Endothelial cell of umbilical vein (primary cell): ENCODE results near the gene DEFB129. TPM values are rescaled to one million over a fixed set of nuclear protein-coding genes. Genes with fewer than 3 reads are reported as not detected.

ENCODE experiments used
- BruUV-seq: library from RNA; stranded (reverse); fragments of 400-500 nt; replicated peaks from 2 replicates; lab custom pipeline; 2021; lab: Mats Ljungman, UMichigan
- CTCF ChIA-PET: fragments of 300-600, 350-600 bp; sonication (Branson Sonifier 250); formaldehyde crosslinking; loops from one replicate; lab custom pipeline; 2021; ENCODE audit warnings: antibody characterized with exemption, inconsistent platforms; lab: Charles Lee
- POLR2A ChIA-PET: fragments of 300-600, 350-600 bp; sonication (Branson Sonifier 250); formaldehyde crosslinking; loops from one replicate; lab custom pipeline; 2021; ENCODE audit warnings: antibody characterized with exemption, inconsistent platforms; lab: Charles Lee
- DNase-seq: peaks from one replicate; pipeline ENCODE4 v3.0.0-alpha.2; 2011; ENCODE audit warnings: low read depth, low spot score
- FAIRE-seq: peaks from 2 replicates; lab custom pipeline; 2011; peaks lifted over from hg19 to GRCh38; lab: Jason Lieb, UNC
- H2AFZ ChIP-seq: 2 replicates; pipeline ENCODE4 v1.6.0; 2012; ENCODE audit warnings: low read depth, low read length, control low read depth, inconsistent platforms
- H3K27ac ChIP-seq: 2 replicates; pipeline ENCODE4 v1.5.1; 2011; ENCODE audit warnings: low read depth, mild to moderate bottlenecking, control low read depth, low read length, moderate library complexity; ENCODE audit not compliant: insufficient read depth
- H3K27me3 ChIP-seq, 2 experiments: 2 replicates each; pipeline versions ENCODE4 v1.6.0 to v1.6.1; 2011; ENCODE audit warnings: low read length in 2 of 2, mixed read lengths in 1 of 2; ENCODE audit not compliant: control insufficient read depth in 2 of 2, insufficient read depth in 2 of 2
- H3K36me3 ChIP-seq, 2 experiments: 2 replicates in 1 of 2; 3 replicates in 1 of 2; pipeline ENCODE4 v1.5.1; 2011; ENCODE audit warnings: low read length in 2 of 2, mild to moderate bottlenecking in 1 of 2, moderate library complexity in 1 of 2; ENCODE audit not compliant: control insufficient read depth in 2 of 2, insufficient read depth in 2 of 2; ENCODE audit errors: extremely low read depth in 1 of 2
- H3K4me1 ChIP-seq: 3 replicates; pipeline ENCODE4 v1.5.1; 2011; ENCODE audit warnings: mild to moderate bottlenecking, low read length; ENCODE audit not compliant: control insufficient read depth, insufficient read depth; ENCODE audit errors: extremely low read depth
- H3K4me2 ChIP-seq: 2 replicates; pipeline ENCODE4 v1.6.1; 2011; ENCODE audit warnings: low read length, control low read depth, mixed read lengths; ENCODE audit not compliant: insufficient read depth
- H3K4me3 ChIP-seq, 3 experiments: fragments of 200-600 bp in 1 of 3; sonication (generic), shearing (Covaris generic) in 1 of 3; replicated peaks in 1 of 3; 2 replicates each; pipeline ENCODE4 v1.5.1; 2011 to 2016; ENCODE audit warnings: control low read depth in 3 of 3, low read length in 3 of 3, mild to moderate bottlenecking in 2 of 3, inconsistent platforms in 1 of 3, low read depth in 1 of 3, moderate library complexity in 1 of 3; ENCODE audit not compliant: insufficient read depth in 1 of 3
- H3K79me2 ChIP-seq: 2 replicates; pipeline ENCODE4 v1.6.0; 2012; ENCODE audit warnings: low read length, inconsistent platforms; ENCODE audit not compliant: control insufficient read depth, insufficient read depth
- H3K9ac ChIP-seq: replicated peaks from 2 replicates; pipeline ENCODE3; 2011; ENCODE audit warnings: low read length, control low read depth; ENCODE audit not compliant: insufficient read depth; ENCODE audit errors: extremely low read depth
- H3K9me1 ChIP-seq: replicated peaks from 3 replicates; pipeline ENCODE4 v1.6.0; 2011; ENCODE audit warnings: mild to moderate bottlenecking, low read length; ENCODE audit not compliant: control insufficient read depth, insufficient read depth; ENCODE audit errors: extremely low read depth
- H3K9me3 ChIP-seq: replicated peaks from 2 replicates; pipeline ENCODE4 v1.5.1; 2012; ENCODE audit warnings: low read length, inconsistent platforms; ENCODE audit not compliant: control insufficient read depth, insufficient read depth
- H4K20me1 ChIP-seq: replicated peaks from 2 replicates; pipeline ENCODE3; 2011; ENCODE audit warnings: mild to moderate bottlenecking, low read length; ENCODE audit not compliant: control insufficient read depth, insufficient read depth; ENCODE audit errors: extremely low read depth
- EZH2 ChIP-seq: IDR thresholded peaks from 2 replicates; pipeline ENCODE4 v1.6.1; 2012; ENCODE audit warnings: borderline replicate concordance, low read depth, mild to moderate bottlenecking, moderate library complexity, low read length, inconsistent platforms; ENCODE audit not compliant: severe bottlenecking
- FOS ChIP-seq: IDR thresholded peaks from 2 replicates; pipeline ENCODE4 v1.6.1; 2011; ENCODE audit warnings: mild to moderate bottlenecking, low read length, moderate library complexity, borderline replicate concordance; ENCODE audit not compliant: insufficient read depth
- GATA2 ChIP-seq: IDR thresholded peaks from 2 replicates; pipeline ENCODE4 v1.7.0; 2011; ENCODE audit warnings: low read depth, mild to moderate bottlenecking, moderate library complexity, mixed read lengths, low read length; ENCODE audit not compliant: insufficient read length, insufficient read depth
- JUN ChIP-seq: IDR thresholded peaks from 2 replicates; pipeline ENCODE4 v1.6.1; 2011; ENCODE audit warnings: borderline replicate concordance, low read depth; ENCODE audit not compliant: insufficient read length, insufficient read depth
- MYC ChIP-seq: IDR thresholded peaks from one replicate; pipeline ENCODE4 v1.6.1; 2011; ENCODE audit warnings: mild to moderate bottlenecking, low read depth, low read length
- POLR2A ChIP-seq: IDR thresholded peaks from 2 replicates; pipeline ENCODE4 v1.6.1; 2012; ENCODE audit warnings: low read depth, mild to moderate bottlenecking, control low read depth, low read length
- POLR2AphosphoS5 ChIP-seq: IDR thresholded peaks from 2 replicates; pipeline ENCODE4 v1.6.1; 2012; ENCODE audit warnings: low read depth, mild to moderate bottlenecking, control low read depth, low read length, moderate library complexity; ENCODE audit not compliant: insufficient read depth
- dilution Hi-C: fragments of 300-500 bp; cut with MboI; formaldehyde crosslinking; loops from one replicate; pipeline ENCODE4 v1.15.0; 2019; ENCODE audit warnings: low sequenced_read_pairs; ENCODE audit not compliant: extremely low pct_ligation_motif_present
- intact Hi-C: fragments of 100-400 bp; cut with micrococcal nuclease; formaldehyde crosslinking; loops from one replicate; pipeline ENCODE4 v1.10.0; 2022
- polyA plus RNA-seq, 4 experiments: library from polyadenylated mRNA; depleted of rRNA in 3 of 4; stranded (reverse) in 3 of 4; unstranded in 1 of 4; fragments of >200 nt; gene quantifications; 2 replicates each; pipeline versions ENCODE4 v1.2.1 to v1.2.3, GENCODE V29; 2011 to 2012; ENCODE audit warnings: missing spikeins in 1 of 4
- total RNA-seq: library from RNA; stranded (reverse); gene quantifications from 2 replicates; pipeline ENCODE4 v1.2.3, GENCODE V29; 2021
- TF ChIP-seq, protein P1 (sequence below): IDR thresholded peaks from 2 replicates; pipeline ENCODE4 v1.6.1; 2011; ENCODE audit not compliant: insufficient read depth, insufficient read length
- TF ChIP-seq, protein P2 (sequence below), 2 donors: IDR thresholded peaks; 1 replicate in 1 of 2; 2 replicates in 1 of 2; pipeline ENCODE4 v1.5.1; 2011; ENCODE audit warnings: low read length in 2 of 2, mild to moderate bottlenecking in 2 of 2, moderate library complexity in 2 of 2, control low read depth in 1 of 2, inconsistent platforms in 1 of 2, low read depth in 1 of 2; ENCODE audit not compliant: insufficient read depth in 1 of 2; ENCODE audit errors: extremely low read depth in 1 of 2

Gene DEFB129
- total and polyA plus RNA-seq, 2 donors (not counting 3 experiments of a cell fraction or from before 2014, with no cell fraction given): not detected

DNA sequence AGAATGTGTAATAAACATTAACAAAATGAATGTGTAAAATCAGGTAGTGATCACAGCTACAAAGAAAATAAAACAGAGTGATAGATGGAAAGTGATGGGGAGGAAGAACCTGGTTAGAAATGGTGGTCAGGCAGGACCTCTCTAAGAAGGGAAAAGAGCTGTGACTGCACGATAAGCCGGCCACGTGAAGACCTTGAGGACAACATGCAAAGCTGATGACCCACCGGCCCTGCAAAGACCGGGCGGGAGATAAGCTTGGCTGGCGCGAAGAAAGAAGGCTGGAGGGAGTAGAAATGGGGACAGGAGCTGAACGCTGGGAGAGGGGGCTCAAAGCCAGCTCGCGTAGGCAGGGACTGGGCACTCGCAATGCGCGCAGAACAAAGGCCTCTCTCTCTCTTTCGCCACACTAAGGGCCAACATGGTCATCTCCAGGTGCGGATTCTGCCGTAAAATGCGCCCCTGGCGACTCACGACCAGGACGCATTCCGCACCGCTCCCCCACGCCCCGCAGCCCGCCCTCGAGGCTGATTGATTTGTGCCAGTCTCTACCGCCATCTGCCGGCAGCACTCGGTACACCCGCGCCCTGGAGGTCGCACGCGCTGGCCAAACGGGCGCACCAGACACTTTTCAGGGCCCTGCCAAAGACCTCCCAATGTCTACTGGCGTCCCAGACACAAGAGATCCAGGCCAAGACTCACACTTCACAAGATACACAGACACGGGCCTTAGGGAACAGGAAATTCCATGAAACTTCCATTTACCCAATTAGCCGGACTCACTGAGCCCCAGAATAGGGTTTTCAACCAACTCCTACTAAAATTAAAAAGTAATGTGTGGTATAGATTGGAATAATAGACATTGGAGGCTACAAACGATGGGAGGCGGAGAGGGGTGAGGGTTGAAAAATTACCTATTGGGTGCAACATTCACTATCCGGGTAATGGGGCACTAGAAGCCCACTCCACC is 39.8 kb downstream of the DEFB129 start:
- BruUV-seq: TSS peak; percentile 45
- no peak overlapping the region for H3K27ac ChIP-seq
- no peaks in the 10 kb centered on the region for H3K9me1 ChIP-seq
- CTCF ChIA-PET: interaction anchor here (0.5 to 8.3 kb wide), 23 partner anchors 8 to 127 kb away, joined by 3 to 66 read pairs (median 4); partner anchors contain the start of genes DEFB128, DEFB129, DEFB132 and NRSN2
- no peaks in the 10 kb centered on the region for H3K36me3 ChIP-seq
- H3K9me3 ChIP-seq: no peaks in the 10 kb centered on the region
- FAIRE-seq: peak; percentile 85
- TF ChIP-seq, protein P1, sequence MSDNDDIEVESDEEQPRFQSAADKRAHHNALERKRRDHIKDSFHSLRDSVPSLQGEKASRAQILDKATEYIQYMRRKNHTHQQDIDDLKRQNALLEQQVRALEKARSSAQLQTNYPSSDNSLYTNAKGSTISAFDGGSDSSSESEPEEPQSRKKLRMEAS: peak; percentile 12
- TF ChIP-seq GATA2 (no peak), FOS (no peak), MYC (peak; percentile 21), EZH2 (no peak), JUN (no peak), POLR2A (peak; percentile 53), POLR2AphosphoS5 (peak; percentile 39)
- TF ChIP-seq, protein P2, sequence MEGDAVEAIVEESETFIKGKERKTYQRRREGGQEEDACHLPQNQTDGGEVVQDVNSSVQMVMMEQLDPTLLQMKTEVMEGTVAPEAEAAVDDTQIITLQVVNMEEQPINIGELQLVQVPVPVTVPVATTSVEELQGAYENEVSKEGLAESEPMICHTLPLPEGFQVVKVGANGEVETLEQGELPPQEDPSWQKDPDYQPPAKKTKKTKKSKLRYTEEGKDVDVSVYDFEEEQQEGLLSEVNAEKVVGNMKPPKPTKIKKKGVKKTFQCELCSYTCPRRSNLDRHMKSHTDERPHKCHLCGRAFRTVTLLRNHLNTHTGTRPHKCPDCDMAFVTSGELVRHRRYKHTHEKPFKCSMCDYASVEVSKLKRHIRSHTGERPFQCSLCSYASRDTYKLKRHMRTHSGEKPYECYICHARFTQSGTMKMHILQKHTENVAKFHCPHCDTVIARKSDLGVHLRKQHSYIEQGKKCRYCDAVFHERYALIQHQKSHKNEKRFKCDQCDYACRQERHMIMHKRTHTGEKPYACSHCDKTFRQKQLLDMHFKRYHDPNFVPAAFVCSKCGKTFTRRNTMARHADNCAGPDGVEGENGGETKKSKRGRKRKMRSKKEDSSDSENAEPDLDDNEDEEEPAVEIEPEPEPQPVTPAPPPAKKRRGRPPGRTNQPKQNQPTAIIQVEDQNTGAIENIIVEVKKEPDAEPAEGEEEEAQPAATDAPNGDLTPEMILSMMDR (IDR thresholded peaks at IDR 0.05; ENCODE audit: extremely low read depth in 1 of 2, insufficient read depth in 1 of 2, low read depth in 1 of 2, low read length in 2 of 2): peak; percentile 97 to 98
- no peaks in the 10 kb centered on the region for H4K20me1 ChIP-seq
- no peaks in the 10 kb centered on the region for H3K79me2 ChIP-seq
- intact Hi-C loops (loop anchor here (1.0 kb wide), 4 partner anchors 23 to 63 kb away; partner anchors contain the start of genes C20orf96 and SOX12), dilution Hi-C loops (no loop called here)
- peak overlapping the region; percentile 21 for H3K9ac ChIP-seq
- H3K4me2 ChIP-seq: peak overlapping the region; percentile 80
- POLR2A ChIA-PET: no interaction called here
- DNase-seq: peak; percentile 76
- peak overlapping the region in 2 of 3 experiments; percentile 31 to 50 for H3K4me3 ChIP-seq
- peaks cover 0 to 2% of the 10 kb centered on the region in 2 experiments for H3K27me3 ChIP-seq
- peaks cover 3% of the 10 kb centered on the region for H3K4me1 ChIP-seq
- H2AFZ ChIP-seq: peak overlapping the region; percentile 96
